HL-60/S4 treated with phorbol 12-myristate 13-acetate at 8.2 ng/mL for 4 days and 3 days (cell line): ENCODE results near the gene GRK1.
"Not testable (repeated sequence)": the region's sequence is repeated elsewhere in the genome, so short reads cannot be mapped to it uniquely, and the experiment has no call there.

Experiments
- in situ Hi-C: fragments of 300-500 bp; cut with MboI; formaldehyde crosslinking; loops from 2 replicates; pipeline ENCODE4 v1.15.0; 2022; ENCODE audit warnings: low sequenced_read_pairs

GRK1 gene

DNA sequence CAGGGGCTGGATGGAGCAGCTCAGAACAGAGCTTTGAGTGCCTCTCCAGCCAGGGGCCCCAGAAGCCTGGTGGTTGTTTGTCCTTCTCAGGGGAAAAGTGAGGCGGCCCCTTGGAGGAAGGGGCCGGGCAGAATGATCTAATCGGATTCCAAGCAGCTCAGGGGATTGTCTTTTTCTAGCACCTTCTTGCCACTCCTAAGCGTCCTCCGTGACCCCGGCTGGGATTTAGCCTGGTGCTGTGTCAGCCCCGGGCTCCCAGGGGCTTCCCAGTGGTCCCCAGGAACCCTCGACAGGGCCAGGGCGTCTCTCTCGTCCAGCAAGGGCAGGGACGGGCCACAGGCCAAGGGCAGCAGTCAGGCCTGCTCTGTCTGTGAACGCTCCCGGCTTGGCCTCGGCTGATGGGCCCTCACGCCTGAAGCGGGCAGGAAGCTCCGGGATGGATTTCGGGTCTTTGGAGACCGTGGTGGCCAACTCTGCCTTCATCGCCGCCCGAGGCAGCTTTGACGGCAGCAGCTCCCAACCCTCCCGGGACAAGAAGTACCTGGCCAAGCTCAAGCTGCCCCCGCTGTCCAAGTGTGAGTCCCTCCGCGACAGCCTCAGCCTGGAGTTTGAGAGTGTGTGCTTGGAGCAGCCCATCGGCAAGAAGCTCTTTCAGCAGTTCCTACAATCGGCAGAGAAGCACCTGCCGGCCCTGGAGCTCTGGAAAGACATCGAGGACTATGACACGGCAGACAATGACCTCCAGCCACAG lies at the start of gene GRK1:
Gene GRK1, plus strand, starts transcription at position 269 of the 751 bp plus-strand sequence. Its CDS starts 168 bp downstream, at position 437.
- in situ Hi-C loops, result no loop called here

- in situ Hi-C loops, result no loop called here
These were observed 49.1 kb upstream of the GRK1 start for GRCh38 chr13:113617961-113618360.

DNA sequence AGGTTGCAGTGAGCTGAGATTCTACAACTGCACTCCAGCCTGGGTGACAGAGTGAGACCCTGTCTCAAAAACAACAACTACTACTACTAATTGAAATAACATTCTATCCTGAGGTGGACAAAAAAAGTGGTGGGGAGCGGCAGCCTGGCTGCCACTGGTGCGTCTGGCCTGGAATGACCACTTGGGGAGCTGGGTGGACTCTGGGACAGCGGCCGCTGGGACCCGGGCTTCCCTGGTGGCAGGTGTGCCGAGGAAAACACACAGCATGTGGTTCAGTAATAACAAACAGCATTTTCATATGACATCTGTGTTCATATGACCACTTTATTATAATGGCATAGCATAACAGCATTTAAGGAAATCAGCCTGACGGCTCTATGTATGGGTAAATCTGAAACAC lies 48.6 kb upstream of the GRK1 start:
- in situ Hi-C loops, result no loop called here

DNA sequence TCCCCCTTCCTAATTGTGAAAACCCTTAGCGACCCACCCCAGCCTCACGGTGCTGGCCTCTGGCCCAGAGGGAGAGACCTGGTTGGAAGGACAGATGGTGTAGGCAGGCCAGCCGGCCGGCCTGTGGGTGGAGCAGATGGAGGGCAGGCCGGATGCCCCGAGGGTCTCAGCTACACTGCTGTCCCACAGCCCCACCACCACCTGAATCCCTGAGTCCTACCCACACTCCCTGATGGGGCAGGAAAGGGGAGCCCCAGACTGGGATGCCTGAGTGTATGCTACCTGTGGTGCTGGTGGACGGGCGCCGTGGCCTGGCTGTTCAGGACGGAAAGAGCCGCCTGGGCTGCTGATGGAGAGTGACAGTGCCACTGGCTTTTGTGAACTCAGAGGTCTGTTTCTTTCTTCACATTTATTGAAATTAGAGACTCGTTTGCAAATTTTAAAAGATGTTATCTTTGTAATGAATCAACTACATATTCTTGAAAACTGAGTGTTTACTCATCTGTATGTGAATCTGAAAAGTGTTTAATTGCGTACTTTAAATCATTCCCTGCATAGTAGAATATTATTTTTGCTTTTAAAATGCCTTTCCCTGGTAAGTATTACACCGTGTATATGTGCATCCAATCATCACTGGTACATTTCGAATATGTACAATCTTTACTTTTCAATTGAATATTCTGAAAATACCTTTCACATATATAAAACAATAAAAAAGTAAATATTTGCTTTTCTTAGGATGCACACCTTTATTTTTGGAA lies 46.8 kb upstream of the GRK1 start:
- in situ Hi-C loops, result no loop called here

- in situ Hi-C loops, result no loop called here
These were observed 46.0 kb upstream of the GRK1 start for GRCh38 chr13:113621046-113621445.

DNA sequence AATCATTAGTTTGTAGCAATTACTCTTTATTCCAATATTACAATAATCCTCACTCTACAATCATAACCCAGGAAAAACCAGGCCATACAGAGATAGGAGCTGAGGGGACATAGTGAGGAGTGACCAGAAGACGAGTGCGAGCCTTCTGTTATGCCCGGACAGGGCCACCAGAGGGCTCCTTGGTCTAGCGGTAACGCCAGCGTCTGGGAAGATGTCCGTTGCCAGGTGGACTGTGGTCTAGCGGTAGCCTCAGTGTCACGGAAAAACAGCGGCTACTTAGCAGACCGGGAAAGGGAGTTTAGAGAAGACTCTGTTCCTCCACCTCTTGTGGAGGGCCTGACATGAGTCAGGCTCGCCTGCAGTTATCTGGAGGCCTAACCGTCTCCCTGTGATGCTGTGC lies 45.5 kb upstream of the GRK1 start:
- in situ Hi-C loops, result not testable (repeated sequence)

- in situ Hi-C loops, result not testable (repeated sequence)
These were observed 45.0 kb upstream of the GRK1 start for GRCh38 chr13:113621986-113622550.

GRCh38 chr13:113622791-113623490 lies 44.1 kb upstream of the GRK1 start:
- in situ Hi-C loops, result no loop called here

DNA sequence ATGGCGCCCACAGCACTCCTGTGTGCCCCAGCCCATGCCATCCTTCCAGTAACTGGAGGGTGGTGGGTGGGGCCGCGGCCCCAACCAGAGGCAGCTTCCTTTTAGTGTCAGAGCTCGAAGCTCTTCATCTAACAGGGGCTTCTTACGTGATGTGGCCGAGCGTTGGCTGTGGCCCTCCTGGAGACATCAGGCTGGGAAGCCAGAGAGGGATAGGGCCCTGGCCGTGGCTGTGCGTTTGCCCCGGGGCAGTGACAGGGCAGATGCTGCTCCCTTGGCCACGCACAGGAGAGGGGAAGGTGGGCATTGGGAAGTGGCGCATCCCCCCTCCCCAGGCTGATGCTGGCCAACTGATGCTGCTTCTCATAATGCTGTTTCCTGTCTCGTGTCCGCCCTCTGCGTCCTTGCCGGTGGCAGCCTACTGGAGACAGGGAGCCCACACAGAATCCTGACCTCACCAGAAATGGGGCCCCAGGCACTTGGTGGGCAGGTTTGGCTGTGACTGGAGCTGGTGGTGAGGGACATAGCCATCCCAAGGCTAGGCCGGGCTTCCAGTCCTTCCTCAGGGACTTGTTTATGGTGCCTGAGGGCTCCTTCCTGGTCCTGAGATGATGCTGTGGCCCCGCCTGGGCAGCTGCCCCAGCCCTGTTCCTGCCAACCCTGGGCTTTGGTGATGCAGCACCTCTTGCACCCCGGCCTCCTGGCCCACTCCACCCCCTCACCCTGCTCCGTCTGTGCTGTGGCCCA lies 43.4 kb upstream of the GRK1 start:
- in situ Hi-C loops, result no loop called here

DNA sequence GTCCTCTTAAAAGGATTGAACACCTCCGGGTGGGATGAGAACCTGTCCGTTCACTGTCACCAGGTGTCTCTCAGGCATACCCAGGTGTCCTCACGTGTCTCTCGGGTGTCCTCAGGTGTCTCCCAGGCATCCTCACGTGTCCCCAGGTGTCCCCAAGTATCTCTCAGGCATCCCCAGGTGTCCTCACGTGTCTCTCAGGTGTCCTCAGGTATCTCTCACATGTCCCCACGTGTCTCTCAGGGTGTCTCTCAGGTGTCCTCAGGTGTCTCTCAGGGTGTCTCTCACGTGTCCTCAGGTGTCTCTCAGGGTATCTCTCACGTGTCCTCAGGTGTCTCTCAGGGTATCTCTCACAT lies 42.8 kb upstream of the GRK1 start:
- in situ Hi-C loops, result no loop called here

DNA sequence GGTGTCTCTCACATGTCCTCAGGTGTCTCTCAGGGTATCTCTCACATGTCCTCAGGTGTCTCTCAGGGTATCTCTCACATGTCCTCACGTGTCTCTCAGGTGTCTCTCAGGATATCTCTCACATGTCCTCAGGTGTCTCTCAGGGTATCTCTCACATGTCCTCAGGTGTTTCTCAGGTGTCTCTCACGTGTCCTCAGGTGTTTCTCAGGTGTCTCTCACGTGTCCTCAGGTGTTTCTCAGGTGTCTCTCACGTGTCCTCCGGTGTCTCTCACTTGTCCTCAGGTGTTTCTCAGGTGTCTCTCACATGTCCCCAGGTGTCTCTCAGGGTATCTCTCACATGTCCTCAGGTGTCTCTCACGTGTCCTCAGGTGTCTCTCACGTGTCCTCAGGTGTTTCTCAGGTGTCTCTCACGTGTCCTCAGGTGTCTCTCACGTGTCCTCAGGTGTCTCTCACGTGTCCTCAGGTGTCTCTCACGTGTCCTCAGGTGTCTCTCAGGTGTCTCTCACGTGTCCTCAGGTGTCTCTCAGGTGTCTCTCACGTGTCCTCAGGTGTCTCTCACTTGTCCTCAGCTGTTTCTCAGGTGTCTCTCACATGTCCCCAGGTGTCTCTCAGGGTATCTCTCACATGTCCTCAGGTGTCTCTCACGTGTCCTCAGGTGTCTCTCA lies 42.2 kb upstream of the GRK1 start:
- in situ Hi-C loops, result not testable (repeated sequence)

- in situ Hi-C loops, result no loop called here
These were observed 40.9 kb upstream of the GRK1 start for GRCh38 chr13:113625965-113626721.

DNA sequence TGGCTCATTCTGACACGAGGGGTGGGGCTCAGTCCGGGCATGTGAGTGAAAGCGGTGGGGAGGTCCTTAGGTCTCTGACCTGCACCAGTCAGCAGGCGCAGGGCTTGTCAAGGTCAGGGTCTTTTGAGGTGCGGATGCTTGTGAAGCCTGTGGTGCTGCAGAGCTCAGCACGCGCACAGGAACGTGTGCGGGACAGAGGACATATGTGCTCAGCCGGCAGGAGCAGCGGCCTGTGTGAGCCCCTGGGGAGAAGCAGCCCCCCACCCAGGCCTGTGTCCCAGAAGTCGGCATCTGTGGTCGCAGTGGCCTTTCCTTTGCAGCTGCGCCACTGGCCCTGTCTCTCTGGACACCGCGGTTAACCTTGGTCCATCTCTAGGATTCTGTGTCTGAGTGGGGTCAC lies 39.9 kb upstream of the GRK1 start:
- in situ Hi-C loops, result no loop called here

GRCh38 chr13:113628291-113629270 lies 38.4 kb upstream of the GRK1 start:
- in situ Hi-C loops, result no loop called here

DNA sequence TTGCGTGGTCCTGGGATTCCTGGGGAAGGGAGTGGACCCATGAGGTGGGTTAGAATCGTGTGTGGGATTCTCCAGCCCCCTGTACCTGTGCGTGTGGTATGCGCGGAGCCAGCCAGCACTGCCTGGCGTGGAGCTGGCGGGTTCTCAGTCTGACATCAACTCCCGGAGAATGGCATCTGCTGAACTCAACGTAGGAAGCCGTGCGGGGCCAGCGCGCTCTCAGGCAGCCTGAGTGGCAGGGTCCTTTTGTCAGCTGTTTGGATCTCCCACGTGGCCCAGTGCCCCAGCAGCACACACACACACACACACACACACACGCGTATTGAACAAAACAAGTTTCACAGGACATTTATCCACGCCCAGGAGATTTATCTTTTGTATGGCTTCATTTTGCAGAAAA lies 37.2 kb upstream of the GRK1 start:
- in situ Hi-C loops, result no loop called here

DNA sequence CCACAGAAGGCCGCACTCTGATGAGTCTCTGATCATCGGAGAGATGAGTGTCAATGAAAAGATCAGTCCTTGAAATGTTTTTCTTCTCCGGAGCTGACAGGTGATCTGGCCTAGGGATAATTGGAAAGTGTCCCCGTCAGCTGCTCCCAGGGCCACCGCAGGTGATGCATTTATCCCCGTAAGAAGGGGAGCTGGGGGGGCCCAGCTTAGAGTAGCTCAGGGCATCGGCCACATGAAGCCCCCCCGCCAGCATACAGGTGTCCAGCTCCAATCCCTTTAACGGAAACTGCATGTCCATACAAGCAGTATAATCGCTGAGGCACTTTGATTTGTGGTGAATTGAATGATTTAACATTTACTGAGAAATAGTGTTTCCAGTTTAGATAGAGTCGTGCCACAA lies 36.7 kb upstream of the GRK1 start:
- in situ Hi-C loops, result no loop called here

GRCh38 chr13:113630804-113631203 lies 36.2 kb upstream of the GRK1 start:
- in situ Hi-C loops, result no loop called here

GRCh38 chr13:113631341-113632095 lies 35.5 kb upstream of the GRK1 start:
- in situ Hi-C loops, result no loop called here
